Trophoblast cell (in vitro differentiated cells and primary cell): Measurements from ENCODE around the gene JPH4.

Experiments used
- DNase-seq, 2 donors: peaks; one replicate each; pipeline ENCODE4 v3.0.0-alpha.2; 2016
- H2AFZ ChIP-seq: 2 replicates; pipeline ENCODE4 v1.6.1; 2013; ENCODE audit warnings: low read length, moderate library complexity, mild to moderate bottlenecking; ENCODE audit not compliant: insufficient read depth, poor library complexity
- H2AK5ac ChIP-seq: 2 replicates; pipeline ENCODE4 v1.6.1; 2013; ENCODE audit warnings: mild to moderate bottlenecking, low read length
- H2BK120ac ChIP-seq: 2 replicates; pipeline ENCODE4 v1.6.1; 2013; ENCODE audit warnings: low read length, mild to moderate bottlenecking, moderate library complexity; ENCODE audit not compliant: insufficient read depth, poor library complexity
- H2BK12ac ChIP-seq: 2 replicates; pipeline ENCODE4 v1.6.1; 2013; ENCODE audit warnings: mild to moderate bottlenecking, low read length, moderate library complexity
- H2BK5ac ChIP-seq: 2 replicates; pipeline ENCODE4 v1.6.1; 2013; ENCODE audit warnings: low read length, low read depth, moderate library complexity, mild to moderate bottlenecking; ENCODE audit not compliant: poor library complexity
- H3K14ac ChIP-seq: 2 replicates; pipeline ENCODE4 v1.6.1; 2013; ENCODE audit warnings: mild to moderate bottlenecking, low read length
- H3K18ac ChIP-seq: 2 replicates; pipeline ENCODE4 v1.6.1; 2013; ENCODE audit warnings: mild to moderate bottlenecking, low read length
- H3K23ac ChIP-seq: 2 replicates; pipeline ENCODE4 v1.6.1; 2013; ENCODE audit warnings: low read length
- H3K27ac ChIP-seq: 2 replicates; pipeline ENCODE4 v1.5.1; 2013; ENCODE audit warnings: low read depth, mild to moderate bottlenecking, inconsistent platforms, low read length, moderate library complexity
- H3K27me3 ChIP-seq: 2 replicates; pipeline ENCODE4 v1.6.1; 2013; ENCODE audit warnings: inconsistent platforms, mild to moderate bottlenecking, low read length, moderate library complexity; ENCODE audit not compliant: insufficient read depth
- H3K36me3 ChIP-seq, 2 experiments: 1 replicate in 1 of 2; 2 replicates in 1 of 2; pipeline ENCODE4 v1.6.1; 2013; ENCODE audit warnings: low read length in 2 of 2, mild to moderate bottlenecking in 2 of 2, moderate library complexity in 1 of 2; ENCODE audit not compliant: insufficient read depth in 2 of 2, control insufficient read depth in 1 of 2
- H3K4ac ChIP-seq: 2 replicates; pipeline ENCODE4 v1.6.1; 2013; ENCODE audit warnings: low read depth, mild to moderate bottlenecking, low read length, moderate library complexity
- H3K4me1 ChIP-seq, 2 experiments: 1 replicate in 1 of 2; 2 replicates in 1 of 2; pipeline ENCODE4 v1.6.1; 2013; ENCODE audit warnings: low read length in 2 of 2, mild to moderate bottlenecking in 2 of 2, moderate library complexity in 1 of 2; ENCODE audit not compliant: insufficient read depth in 2 of 2, control insufficient read depth in 1 of 2
- H3K4me2 ChIP-seq: 2 replicates; pipeline ENCODE4 v1.6.1; 2013; ENCODE audit warnings: inconsistent platforms, mild to moderate bottlenecking, low read length, moderate library complexity
- H3K4me3 ChIP-seq: 2 replicates; pipeline ENCODE4 v1.5.1; 2013; ENCODE audit warnings: mild to moderate bottlenecking, low read depth, low read length, inconsistent platforms
- H3K79me1 ChIP-seq: one replicate; pipeline ENCODE4 v1.6.1; 2013; ENCODE audit warnings: low read length
- H3K79me2 ChIP-seq: 2 replicates; pipeline ENCODE4 v1.6.1; 2013; ENCODE audit warnings: low read length, mild to moderate bottlenecking; ENCODE audit not compliant: control insufficient read depth, insufficient read depth, poor library complexity
- H3K9ac ChIP-seq: 2 replicates; pipeline ENCODE4 v1.6.1; 2013; ENCODE audit warnings: mild to moderate bottlenecking, low read length
- H3K9me3 ChIP-seq: 2 replicates; pipeline ENCODE4 v1.6.1; 2013; ENCODE audit warnings: low read depth, mild to moderate bottlenecking, control low read depth, inconsistent platforms, low read length; ENCODE audit not compliant: insufficient read depth
- H4K12ac ChIP-seq: 2 replicates; pipeline ENCODE4 v1.6.1; 2013; ENCODE audit warnings: low read depth, mild to moderate bottlenecking, low read length, moderate library complexity
- H4K8ac ChIP-seq: 2 replicates; pipeline ENCODE4 v1.6.1; 2013; ENCODE audit warnings: low read depth, mild to moderate bottlenecking, low read length, moderate library complexity
- H4K91ac ChIP-seq: one replicate; pipeline ENCODE4 v1.6.1; 2013; ENCODE audit warnings: low read depth, mild to moderate bottlenecking, low read length, moderate library complexity
- WGBS: extraction: QIAGEN DNeasy Blood & Tissue Kit; methylation state at CpG from one replicate; pipeline ENCODE4 v1.1.7; 2013; ENCODE audit warnings: missing lambda C conversion rate; ENCODE audit not compliant: insufficient read length, insufficient coverage; ENCODE audit errors: extremely low coverage; 5-methylcytosine and 5-hydroxymethylcytosine counted together

Gene JPH4

DNA sequence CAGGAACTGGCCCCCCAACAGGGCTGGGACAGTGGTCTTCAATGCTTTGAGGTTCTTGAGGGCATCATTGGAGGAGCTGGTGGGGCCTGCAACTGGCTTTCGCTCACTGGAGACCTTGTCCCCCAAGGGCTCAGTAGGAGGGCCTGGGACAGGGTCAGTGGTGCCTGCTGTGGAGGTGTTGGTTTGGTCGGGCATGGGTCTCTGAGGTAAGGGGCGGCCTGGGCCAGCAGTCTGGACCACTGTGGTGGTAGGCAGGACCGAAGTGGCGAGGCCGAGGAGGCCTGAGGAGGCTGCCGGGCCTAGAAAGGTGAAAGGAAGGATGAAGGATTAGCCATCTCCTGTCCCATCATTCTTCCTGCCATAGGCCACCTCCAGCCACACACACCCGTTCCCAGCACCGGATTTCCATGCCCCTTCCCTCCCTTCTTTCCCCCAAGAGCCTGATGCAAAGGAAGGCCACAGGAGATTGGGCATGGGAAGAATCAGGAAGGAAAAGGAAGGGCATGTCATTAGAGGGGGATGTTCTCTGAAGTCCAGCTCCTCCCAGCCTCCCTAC lies 55.9 kb downstream of the JPH4 start:
- Histone ChIP-seq H2BK120ac (no peak overlapping the region), H3K4me1 (no peaks in the 10 kb centered on the region), H2AK5ac (no peak overlapping the region), H4K12ac (no peak overlapping the region), H3K27me3 (no peaks in the 10 kb centered on the region), H3K4me3 (no peak overlapping the region), H2BK12ac (no peak overlapping the region), H4K8ac (no peak overlapping the region), H3K4me2 (no peak overlapping the region), H3K27ac (no peak overlapping the region), H3K14ac (no peak overlapping the region), H4K91ac (no peak overlapping the region), H3K79me1 (no peaks in the 10 kb centered on the region), H3K36me3 (peaks cover 3% of the 10 kb centered on the region in 2 experiments), H3K9me3 (no peaks in the 10 kb centered on the region), H3K9ac (no peak overlapping the region), H3K4ac (no peak overlapping the region), H3K79me2 (no peaks in the 10 kb centered on the region), H3K23ac (no peak overlapping the region), H2AFZ (no peak overlapping the region), H3K18ac (no peak overlapping the region), H2BK5ac (no peak overlapping the region)
- no CpG with 5 or more reads among the region's 9 CpGs for WGBS
- no peak for DNase-seq

- H2BK12ac ChIP-seq = no peak overlapping the region
- H3K79me2 ChIP-seq = no peaks in the 10 kb centered on the region
- H3K18ac ChIP-seq = no peak overlapping the region
- H2BK5ac ChIP-seq = no peak overlapping the region
- no CpG with 5 or more reads among the region's 20 CpGs for WGBS
- no peaks in the 10 kb centered on the region for H3K9me3 ChIP-seq
- no peak overlapping the region for H4K8ac ChIP-seq
- no peak overlapping the region for H2AK5ac ChIP-seq
- no peak overlapping the region for H3K27ac ChIP-seq
- H3K4me1 ChIP-seq = no peaks in the 10 kb centered on the region
- H3K14ac ChIP-seq = no peak overlapping the region
- H3K23ac ChIP-seq = no peak overlapping the region
- no peak overlapping the region for H3K4me2 ChIP-seq
- H2BK120ac ChIP-seq = no peak overlapping the region
- no peak for DNase-seq
- H3K4me3 ChIP-seq = no peak overlapping the region
- H3K4ac ChIP-seq = no peak overlapping the region
- no peaks in the 10 kb centered on the region for H3K27me3 ChIP-seq
- H4K12ac ChIP-seq = no peak overlapping the region
- no peak overlapping the region for H3K9ac ChIP-seq
- H3K36me3 ChIP-seq = peaks cover 0 to 3% of the 10 kb centered on the region in 2 experiments
- no peaks in the 10 kb centered on the region for H3K79me1 ChIP-seq
- no peak overlapping the region for H4K91ac ChIP-seq
- no peak overlapping the region for H2AFZ ChIP-seq
Observed at GRCh38 chr14:23521785-23522640, 56.6 kb downstream of the JPH4 start.

DNA sequence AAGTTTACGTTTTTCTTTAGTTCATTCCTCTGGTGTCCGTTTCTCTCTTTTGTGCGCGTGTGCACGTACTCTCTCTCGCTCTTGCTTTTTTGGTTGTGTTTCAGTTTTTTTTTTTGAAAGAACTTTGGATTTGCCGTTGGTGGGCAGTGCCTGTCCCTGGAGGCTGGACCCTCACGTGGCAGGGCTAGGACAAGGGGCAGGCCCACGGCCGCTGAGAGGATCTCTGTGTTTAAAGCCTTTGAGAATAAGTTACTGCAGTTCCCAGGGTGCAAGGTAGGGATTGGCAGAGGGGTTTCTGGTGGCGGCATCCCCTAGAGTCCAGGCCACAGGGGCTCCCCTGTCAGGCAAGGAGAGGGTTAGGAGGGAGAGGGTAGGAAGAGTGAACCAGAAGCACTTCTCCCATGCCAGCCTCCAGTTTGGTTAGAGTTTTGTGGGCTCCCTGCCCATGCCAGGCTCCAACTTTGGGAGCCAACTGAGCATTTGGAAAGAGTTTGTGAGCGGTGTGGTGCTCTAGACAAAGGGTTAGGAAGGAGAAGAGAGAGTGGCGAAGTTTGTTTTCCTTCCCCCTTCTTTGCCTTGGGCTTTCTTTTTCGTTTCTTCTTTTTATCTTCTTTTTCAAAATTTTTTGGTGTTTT lies 57.6 kb downstream of the JPH4 start:
- no peak overlapping the region for H3K14ac ChIP-seq
- H3K9ac ChIP-seq = no peak overlapping the region
- WGBS = no CpG with 5 or more reads among the region's 14 CpGs
- no peak for DNase-seq
- no peak overlapping the region for H3K27ac ChIP-seq
- no peak overlapping the region for H2AK5ac ChIP-seq
- no peak overlapping the region for H3K4me2 ChIP-seq
- no peak overlapping the region for H3K18ac ChIP-seq
- H3K4ac ChIP-seq = no peak overlapping the region
- H3K79me2 ChIP-seq = no peaks in the 10 kb centered on the region
- H4K8ac ChIP-seq = no peak overlapping the region
- no peak overlapping the region for H2AFZ ChIP-seq
- no peak overlapping the region for H4K91ac ChIP-seq
- no peak overlapping the region for H2BK12ac ChIP-seq
- no peaks in the 10 kb centered on the region for H3K9me3 ChIP-seq
- no peak overlapping the region for H4K12ac ChIP-seq
- no peak overlapping the region for H2BK5ac ChIP-seq
- no peaks in the 10 kb centered on the region for H3K4me1 ChIP-seq
- H3K4me3 ChIP-seq = no peak overlapping the region
- H3K36me3 ChIP-seq = peaks cover 0 to 3% of the 10 kb centered on the region in 2 experiments
- H3K79me1 ChIP-seq = no peaks in the 10 kb centered on the region
- H3K23ac ChIP-seq = no peak overlapping the region
- H2BK120ac ChIP-seq = no peak overlapping the region
- no peaks in the 10 kb centered on the region for H3K27me3 ChIP-seq

- Histone ChIP-seq H3K9ac (no peak overlapping the region), H3K4me2 (no peak overlapping the region), H3K4ac (no peak overlapping the region), H4K12ac (no peak overlapping the region), H3K9me3 (no peaks in the 10 kb centered on the region), H4K91ac (no peak overlapping the region), H2AFZ (no peak overlapping the region), H2BK120ac (no peak overlapping the region), H3K4me1 (no peaks in the 10 kb centered on the region), H4K8ac (no peak overlapping the region), H3K79me2 (no peaks in the 10 kb centered on the region), H2BK12ac (no peak overlapping the region), H3K14ac (no peak overlapping the region), H3K27me3 (no peaks in the 10 kb centered on the region), H3K23ac (no peak overlapping the region), H3K18ac (no peak overlapping the region), H3K79me1 (no peaks in the 10 kb centered on the region), H3K4me3 (no peak overlapping the region), H3K27ac (no peak overlapping the region), H2AK5ac (no peak overlapping the region), H3K36me3 (peaks cover 0 to 3% of the 10 kb centered on the region in 2 experiments), H2BK5ac (no peak overlapping the region)
- WGBS = no CpG with 5 or more reads among the region's 4 CpGs
- DNase-seq = no peak
Observed at GRCh38 chr14:23518709-23519108, 59.9 kb downstream of the JPH4 start.
